HG03521 (cell line): ENCODE data around the gene ARHGAP22.

ENCODE experiments used
- ATAC-seq: cut with Tn5 transposase; IDR thresholded peaks from one replicate; pipeline ENCODE4 v1.9.1; 2021; ENCODE audit warnings: mild to moderate bottlenecking, moderate library complexity; ENCODE audit not compliant: unreplicated experiment

ARHGAP22 gene

DNA sequence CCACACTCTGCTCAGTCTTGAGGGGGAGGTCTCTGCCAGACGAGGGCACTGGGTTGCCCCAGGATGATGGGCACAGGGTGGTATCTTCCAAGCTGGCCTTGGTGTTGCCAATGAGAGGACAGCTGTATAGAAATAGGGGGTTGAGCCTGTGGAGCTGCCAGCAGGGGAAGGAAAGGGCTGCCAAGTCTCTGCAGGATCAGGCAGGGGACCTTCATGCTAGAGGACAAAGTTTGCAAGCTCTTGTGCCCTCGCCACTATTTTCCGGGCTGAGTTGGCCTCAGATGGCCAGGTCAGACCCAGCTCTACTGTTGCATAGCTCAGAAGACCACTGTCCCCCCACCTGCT, 68.7 kb downstream of the ARHGAP22 start:
- ATAC-seq: no peak

DNA sequence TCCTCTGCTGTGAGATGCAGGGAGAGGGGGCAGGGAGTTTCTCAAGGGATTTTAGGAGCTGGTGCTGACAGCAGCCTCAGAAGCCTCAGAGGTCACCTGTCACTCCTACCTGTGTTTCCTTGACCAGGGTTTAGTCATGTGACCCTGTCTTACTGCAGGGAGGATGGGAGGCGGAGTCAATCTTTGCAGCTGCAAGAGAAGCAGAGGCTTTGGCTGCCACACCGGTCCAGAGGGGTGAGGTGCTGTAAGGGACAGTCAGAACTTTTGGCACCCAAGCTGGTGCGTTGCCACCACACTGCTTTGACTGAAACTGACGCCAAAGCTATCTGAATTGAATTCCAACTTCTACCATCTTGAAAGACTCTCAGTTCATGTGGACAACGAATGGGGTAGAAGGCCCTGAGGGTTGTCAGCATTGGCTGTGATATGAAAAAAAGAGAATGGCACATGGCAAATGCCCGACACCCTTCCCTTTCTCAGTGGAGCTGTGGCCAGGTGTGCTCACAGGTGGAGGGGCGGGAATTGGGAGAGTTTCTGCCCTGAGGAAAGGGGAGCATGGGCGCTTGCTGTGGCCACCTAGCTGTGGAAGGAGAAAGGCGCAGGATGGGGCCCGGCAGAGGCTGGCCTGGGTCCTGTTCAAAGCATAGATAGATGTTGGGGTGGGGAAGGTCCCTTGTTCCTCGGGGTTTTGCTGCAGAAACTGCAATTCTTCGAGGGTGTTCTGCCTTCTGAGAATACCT, 69.3 kb downstream of the ARHGAP22 start:
- ATAC-seq: no peak

DNA sequence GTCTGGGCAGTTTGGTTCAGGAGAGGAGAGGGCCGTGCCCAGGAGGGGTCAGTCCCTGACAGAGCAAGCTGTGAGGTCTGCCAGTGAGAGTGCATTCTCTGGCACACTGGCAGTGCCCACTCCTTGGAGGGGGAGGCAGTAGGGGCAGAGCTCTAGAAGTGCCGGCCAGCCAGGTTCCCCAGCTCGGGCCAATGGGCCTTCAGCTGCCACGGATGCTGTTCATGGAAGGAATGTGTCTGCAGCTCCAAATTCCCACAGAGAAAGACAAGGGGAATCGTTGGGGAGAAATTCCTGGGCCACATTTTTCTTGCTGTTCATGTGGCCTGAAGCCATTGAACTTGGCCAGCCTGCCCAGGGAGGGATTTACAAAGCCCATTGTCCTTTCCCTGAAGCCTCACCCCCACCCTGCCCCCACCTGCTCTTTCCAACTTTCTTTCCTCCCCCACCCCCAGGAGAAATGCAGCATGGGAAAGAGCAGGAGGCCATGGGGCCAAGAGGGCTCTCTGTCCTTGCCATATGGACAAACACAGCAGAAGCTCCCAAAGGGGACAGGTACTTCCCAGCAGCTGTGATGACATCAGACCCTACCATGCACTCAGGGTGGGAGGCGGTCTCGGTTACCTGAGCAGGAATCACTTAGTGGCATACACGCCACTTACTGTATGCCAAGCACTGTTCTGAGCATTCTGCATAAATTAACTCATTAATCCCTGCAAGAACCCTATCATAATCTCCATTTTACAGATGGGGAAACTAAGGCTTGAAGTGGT, 70.7 kb downstream of the ARHGAP22 start:
- no peak for ATAC-seq

DNA sequence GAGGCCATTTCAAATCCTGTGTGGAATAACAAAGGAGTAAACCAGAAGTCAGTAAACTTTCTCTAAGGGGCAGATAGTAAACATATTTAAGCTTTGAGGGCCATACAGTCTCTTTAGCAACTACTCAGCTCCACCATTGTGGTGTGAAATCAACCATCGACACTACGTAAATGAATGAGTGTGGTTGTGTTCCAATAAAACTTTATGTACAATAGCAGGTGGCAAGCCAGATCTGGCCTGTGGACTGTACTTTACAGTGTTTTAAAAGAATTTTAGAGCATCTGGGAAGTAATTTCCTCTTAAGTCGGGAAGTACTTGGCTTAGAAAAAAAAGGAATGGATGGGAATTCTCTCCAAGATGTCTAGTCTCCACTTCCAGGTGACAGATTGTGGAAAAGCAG, 71.3 kb downstream of the ARHGAP22 start:
- no peak for ATAC-seq

DNA sequence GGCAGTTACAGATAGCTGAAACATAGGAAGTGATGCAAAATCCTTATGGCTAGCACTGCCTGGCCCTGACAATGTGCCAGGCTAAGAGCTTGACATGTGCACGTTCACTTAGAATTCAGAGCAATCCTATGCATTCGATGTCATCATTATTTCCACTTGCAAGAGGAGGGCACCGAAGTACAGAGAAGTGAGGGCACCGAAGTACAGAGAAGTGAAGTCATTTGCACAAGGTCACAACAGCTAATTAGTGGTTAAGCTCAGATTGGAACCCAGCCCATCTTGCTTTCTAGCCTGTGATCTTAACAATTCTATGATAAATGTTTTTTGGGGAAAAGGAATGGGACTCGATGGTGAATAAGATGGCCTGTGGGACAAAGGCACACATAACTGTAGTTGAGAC, 73.4 kb downstream of the ARHGAP22 start:
- no peak for ATAC-seq

DNA sequence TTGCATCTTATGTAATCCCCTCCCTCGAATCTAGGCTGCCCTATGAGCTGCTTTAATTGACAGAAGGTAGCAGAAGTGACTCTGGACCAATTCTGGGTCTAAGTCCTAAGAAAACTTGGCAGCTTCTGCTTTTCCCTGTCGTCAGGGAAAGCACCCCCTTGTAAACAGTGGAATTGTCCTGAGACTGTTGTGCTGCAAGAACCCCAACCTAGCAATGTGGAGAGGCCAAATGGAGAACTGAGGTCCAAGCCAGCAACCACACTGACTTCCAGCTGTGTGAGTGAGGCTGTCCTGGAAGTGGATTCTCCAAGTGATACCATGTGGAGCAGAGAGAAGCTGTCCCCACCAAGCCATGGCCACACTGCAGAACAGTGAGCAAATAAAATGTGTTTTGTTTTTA, 75.5 kb downstream of the ARHGAP22 start:
- no peak for ATAC-seq

DNA sequence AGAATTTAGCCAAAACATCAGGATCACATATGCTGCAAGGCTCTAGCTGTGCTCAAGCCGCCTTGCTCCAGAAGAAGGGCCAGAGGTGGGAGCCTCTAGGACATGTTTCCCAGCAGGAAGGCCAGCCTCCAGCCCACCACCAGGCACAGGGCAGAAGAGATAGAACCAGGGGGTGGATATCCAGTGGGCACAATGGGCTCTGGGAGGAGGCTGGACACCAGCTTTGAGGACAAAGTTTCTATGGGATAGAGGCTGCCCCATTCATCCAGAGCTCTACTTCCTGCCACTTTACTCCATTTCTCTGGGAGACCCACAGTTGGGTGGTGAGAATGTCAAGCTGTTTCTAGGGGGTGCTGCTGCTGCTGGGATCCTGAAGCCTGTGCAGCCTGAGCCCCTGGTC, 77.1 kb downstream of the ARHGAP22 start:
- no peak for ATAC-seq

- no peak for ATAC-seq
Observed at GRCh38 chr10:48526846-48527505, 77.9 kb downstream of the ARHGAP22 start.

DNA sequence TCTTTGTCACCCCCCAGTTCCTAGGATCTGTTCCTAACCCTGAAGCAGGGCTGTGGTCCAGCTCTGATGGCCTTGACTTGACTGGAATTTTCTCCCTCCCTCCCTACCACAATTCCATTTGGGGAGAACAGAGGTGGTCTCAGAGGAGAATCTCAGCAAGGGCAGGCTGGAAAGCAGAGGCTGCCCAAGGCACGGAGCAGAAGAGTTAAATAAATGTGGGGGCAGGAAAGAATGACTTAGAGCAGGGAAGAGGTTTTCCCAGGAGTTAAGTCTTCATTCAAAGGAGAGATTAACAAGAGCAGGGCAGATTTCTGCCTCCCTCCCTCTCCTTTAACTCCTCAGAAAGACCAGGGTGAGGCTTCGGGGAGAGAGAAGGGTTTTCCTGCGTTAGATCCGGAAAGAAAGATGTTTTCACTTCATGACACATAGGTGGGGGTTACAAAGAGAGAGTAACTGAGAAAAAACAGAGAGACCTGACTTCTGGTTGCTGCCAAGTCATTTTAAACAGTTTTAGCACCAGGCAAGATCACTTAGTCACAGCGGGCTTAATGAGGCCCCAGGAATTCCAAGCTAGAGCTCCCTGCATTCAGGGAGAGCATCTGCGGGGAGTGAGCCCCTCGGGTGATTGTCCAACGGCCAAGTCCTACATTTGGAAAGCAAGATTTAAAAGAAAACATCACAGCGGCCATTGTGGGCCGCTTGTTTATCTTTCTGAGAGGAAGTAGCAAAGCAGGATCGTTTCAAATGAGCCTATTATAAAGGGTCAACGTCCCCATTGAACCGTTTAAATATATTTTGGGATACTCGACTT, 78.7 kb downstream of the ARHGAP22 start:
- no peak for ATAC-seq

DNA sequence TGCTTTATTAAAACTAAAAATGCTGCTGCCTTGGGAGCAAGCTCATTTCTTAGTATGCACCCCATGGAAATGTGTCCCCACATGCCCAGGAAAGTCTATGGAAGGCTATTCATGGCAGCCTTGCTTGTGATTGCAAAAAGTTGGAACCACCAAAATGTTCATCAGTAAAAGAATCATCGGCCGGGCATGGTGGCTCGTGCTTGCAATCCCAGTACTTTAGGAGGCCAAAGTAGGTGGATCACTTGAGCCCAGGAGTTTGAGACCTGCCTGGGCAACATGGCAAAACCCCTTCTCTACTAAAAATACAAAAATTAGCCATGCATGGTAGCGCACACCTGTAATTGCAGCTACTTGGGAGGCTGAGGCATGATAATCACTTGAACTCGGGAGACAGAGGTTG, 79.8 kb downstream of the ARHGAP22 start:
- no peak for ATAC-seq

DNA sequence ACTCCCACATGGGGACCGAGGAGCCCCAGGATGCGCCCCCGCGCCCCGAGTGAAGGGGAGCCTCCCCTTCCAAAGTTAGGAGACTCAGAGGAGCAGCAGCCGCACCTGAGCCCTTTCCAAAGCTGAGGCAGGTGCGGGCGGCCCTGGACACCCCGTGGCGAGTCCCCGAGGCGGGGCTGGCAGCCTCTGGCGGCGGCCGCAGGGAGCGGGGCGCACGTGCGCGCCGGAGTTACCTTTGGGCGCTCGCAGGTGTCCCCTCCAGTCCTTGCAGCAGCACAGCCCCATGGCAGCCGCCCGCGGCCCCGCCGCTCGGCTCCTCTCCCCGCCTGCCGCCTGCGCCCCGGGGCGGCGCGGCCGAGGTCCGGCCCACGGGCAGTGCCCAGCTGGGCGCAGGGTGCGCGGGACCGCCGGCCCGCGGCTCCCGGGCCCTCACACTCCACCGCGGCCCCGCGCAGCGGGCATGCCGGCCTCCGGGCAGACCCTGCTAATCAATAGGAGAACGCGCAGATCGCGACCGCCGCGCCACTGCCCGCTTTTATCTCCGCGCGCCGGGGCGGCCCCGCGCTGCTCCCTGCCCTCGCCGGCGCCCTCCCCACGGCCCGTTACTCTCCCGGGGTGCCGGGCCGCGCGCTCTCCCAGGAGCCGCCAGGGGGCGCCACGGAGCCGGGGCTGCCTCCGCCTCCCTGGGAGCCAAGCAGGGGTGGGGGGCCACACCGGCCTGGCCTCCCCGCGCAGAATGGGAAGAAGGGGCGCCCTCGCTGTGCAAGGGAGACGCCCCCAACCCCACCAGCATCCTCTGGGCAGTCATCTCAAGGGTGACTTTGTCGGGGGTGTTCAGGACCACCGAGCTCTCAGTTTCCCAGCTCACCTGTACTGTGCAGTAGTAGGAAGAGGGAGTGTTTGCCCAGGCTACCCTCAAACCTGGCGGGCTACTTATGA, 80.8 kb downstream of the ARHGAP22 start:
- no peak for ATAC-seq

- ATAC-seq: no peak
Observed at GRCh38 chr10:48523212-48523819, 81.6 kb downstream of the ARHGAP22 start.

GRCh38 chr10:48522011-48522765, 82.7 kb downstream of the ARHGAP22 start:
- no peak for ATAC-seq

GRCh38 chr10:48520594-48520993, 84.3 kb downstream of the ARHGAP22 start:
- ATAC-seq: no peak

DNA sequence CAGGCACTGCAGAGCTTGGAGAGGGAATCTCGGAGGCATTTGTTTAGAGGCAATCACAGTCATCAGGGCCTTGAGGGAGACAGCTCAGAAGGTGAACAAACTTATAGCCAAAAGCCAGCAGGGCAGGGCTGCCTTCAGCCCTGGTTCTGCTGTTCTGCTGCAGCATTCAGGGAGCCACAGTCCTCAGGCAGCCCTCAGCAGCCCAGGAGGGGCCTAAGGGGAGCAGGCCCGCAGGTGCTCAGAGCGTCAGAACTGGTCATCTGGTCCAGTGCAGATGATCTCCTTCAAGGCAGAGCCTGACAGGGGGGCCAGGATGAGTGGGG, 84.7 kb downstream of the ARHGAP22 start:
- no peak for ATAC-seq

- ATAC-seq: no peak
Observed at GRCh38 chr10:48519481-48520183, 85.2 kb downstream of the ARHGAP22 start.

GRCh38 chr10:48518986-48519385, 85.9 kb downstream of the ARHGAP22 start:
- ATAC-seq: no peak
